SK-N-SH (cell line): Measurements from ENCODE around the gene TCF23.

Experiments used
- CHD2 ChIP-seq: fragments of 150-350 bp; IDR thresholded peaks from 2 replicates; pipeline ENCODE4 v1.6.1; 2018; ENCODE audit warnings: low read length; ENCODE audit not compliant: partially characterized antibody
- CTCF ChIP-seq: fragments of 200-600 bp; sonication (generic); IDR thresholded peaks from 2 replicates; pipeline ENCODE4 v1.6.1; 2017; ENCODE audit warnings: antibody characterized with exemption, mild to moderate bottlenecking, moderate library complexity
- EP300 ChIP-seq, 2 experiments: IDR thresholded peaks; 2 replicates each; pipeline versions ENCODE4 v1.4.0 to v1.6.1; 2012; ENCODE audit warnings: borderline replicate concordance in 1 of 2, low read depth in 1 of 2, low read length in 1 of 2
- MEF2A ChIP-seq: IDR thresholded peaks from 2 replicates; pipeline ENCODE4 v1.4.0; 2012; ENCODE audit warnings: low read depth, borderline replicate concordance
- RAD21 ChIP-seq: IDR thresholded peaks from 2 replicates; pipeline ENCODE4 v1.6.1; 2012; ENCODE audit warnings: mild to moderate bottlenecking, low read length
- RXRA ChIP-seq: IDR thresholded peaks from 2 replicates; pipeline ENCODE4 v1.4.0; 2012; ENCODE audit warnings: low read depth, mild to moderate bottlenecking, borderline replicate concordance
- TEAD4 ChIP-seq: IDR thresholded peaks from 2 replicates; pipeline ENCODE4 v1.4.0; 2012; ENCODE audit warnings: mild to moderate bottlenecking, borderline replicate concordance; ENCODE audit not compliant: insufficient read depth
- USF2 ChIP-seq: fragments of 150-350 bp; IDR thresholded peaks from 2 replicates; pipeline ENCODE4 v1.6.1; 2017; ENCODE audit warnings: antibody characterized with exemption, low read length, low read depth, borderline replicate concordance
- YY1 ChIP-seq: IDR thresholded peaks from 2 replicates; pipeline ENCODE4 v1.4.0; 2012; ENCODE audit warnings: low read depth, mild to moderate bottlenecking

GRCh38 chr2:27123302-27124150 is 25.3 kb upstream of the TCF23 start, which contains the start of gene ABHD1:
- TF ChIP-seq RAD21 = no peak
- no peak for TF ChIP-seq CTCF
- TF ChIP-seq CHD2 = no peak
- no peak for TF ChIP-seq MEF2A
- no peak for TF ChIP-seq TEAD4
- TF ChIP-seq EP300 (IDR thresholded peaks at IDR 0.05; ENCODE audit: borderline replicate concordance in 1 of 2, low read depth in 1 of 2, low read length in 1 of 2) = no peak
- TF ChIP-seq RXRA = no peak
- peak; percentile 91 for TF ChIP-seq YY1
- no peak for TF ChIP-seq USF2
